NCI-H460 (cell line): ENCODE measurements around the gene ZMAT2. TPM values are rescaled to one million over a fixed set of nuclear protein-coding genes. Genes with fewer than 3 reads are reported as not detected.
"Not testable (repeated sequence)": the region's sequence is repeated elsewhere in the genome, so short reads cannot be mapped to it uniquely, and the experiment has no call there.

Source experiments
- DNase-seq: peaks from one replicate; pipeline ENCODE4 v3.0.0-alpha.2; 2016; ENCODE audit warnings: low read depth; ENCODE audit errors: extremely low read depth
- small RNA-seq, 2 experiments: library from RNA; depleted of rRNA; stranded (forward); fragments of <200 nt; gene quantifications; one replicate each; pipeline ENCODE3, GENCODE V24; 2014
- total RNA-seq: library from RNA; depleted of rRNA; stranded (reverse); fragments of >200 nt; shearing (Covaris generic); gene quantifications from 2 replicates; pipeline ENCODE4 v1.2.3, GENCODE V29; 2014; rRNA removed

ZMAT2 gene
- total RNA-seq, 1 experiment from 2014 or later = 60.1 TPM

DNA sequence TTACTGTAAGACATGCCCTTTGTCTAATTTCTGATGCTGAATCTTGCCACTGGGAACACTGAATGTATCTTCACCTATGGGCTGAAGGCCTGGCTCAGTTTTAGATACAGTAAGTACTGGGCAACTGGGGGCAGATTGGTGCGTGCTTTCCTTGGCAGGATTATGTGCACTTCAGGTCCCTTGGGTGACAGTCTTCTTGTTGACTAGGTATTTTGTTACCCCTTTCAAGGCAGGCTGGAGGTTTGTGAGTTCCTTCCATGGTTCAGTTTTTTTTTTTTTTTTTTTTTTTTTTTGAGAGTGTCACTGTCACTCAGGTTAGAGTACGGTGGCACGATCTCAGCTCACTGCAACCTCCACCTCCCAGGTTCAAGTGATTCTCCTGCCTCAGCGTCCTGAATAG is 7.6 kb downstream of the ZMAT2 start:
- no peak for DNase-seq

DNA sequence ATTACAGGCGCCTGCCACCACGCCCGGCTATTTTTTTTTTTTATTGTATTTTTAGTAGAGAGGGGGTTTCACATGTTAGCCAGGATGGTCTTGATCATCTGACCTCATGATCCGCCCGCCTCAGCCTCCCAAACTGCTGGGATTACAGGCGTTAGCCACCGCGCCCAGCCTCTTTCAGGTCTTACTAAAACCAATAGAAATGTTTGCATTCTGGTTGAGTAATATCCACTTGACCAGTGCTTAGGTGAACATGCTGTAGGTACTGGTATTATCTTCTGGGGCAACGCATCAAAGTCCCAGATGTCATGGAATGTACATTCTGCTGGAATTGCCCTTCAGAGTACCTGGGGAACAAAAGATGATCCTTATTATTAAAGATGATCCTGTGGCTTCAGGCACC is 8.5 kb downstream of the ZMAT2 start:
- DNase-seq = not testable (repeated sequence)

DNA sequence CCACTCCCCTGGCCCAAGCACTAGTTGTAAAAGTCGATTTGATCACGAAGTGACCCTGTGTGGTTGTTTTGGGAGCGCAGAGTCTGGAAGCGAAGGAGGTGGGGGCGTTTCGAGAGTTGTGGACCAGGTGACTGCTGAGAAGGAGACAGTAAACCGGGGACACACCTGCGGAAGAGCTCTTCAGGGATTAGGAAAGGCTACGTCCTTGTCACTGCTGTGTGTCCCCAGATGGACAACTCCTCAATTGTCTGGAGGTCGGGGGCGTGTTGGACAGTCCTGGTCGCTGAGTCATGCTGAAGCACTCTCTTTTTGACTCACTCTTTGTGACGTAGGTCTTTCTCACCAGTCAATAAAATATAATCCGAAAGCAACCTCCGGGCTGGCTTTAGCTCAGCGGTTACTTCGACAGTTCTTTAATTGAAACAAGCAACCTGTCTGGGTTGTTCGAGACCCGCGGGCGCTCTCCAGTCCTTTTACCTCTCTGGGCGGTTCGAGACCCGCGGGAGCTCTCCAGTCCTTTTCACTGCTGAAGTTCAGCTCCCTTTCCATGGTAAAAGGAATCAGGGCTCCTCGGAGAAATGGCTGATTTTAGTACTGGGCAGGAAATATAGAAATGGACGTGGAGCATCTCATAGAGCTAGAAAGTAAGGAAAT is 10.8 kb downstream of the ZMAT2 start:
- DNase-seq = peak; percentile 99

DNA sequence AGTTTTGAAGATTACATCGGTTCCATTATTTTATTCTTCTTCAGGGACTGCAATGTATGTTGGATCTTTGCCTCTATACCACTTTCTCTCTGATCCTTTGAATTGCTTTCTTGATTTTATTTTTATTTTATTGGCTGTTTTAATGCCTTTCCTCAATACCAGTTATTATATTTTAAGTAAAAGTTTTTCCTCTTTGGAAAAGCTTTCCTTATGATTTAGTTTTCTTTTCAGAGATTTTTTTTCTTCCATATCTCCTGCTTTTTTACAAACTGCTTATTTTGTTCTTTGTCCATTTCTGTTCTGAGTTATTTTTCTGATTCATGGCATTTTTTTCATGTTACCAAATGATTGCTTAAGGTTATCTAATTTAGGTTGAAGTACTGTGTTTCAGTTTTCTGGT is 11.5 kb downstream of the ZMAT2 start:
- DNase-seq = no peak

DNA sequence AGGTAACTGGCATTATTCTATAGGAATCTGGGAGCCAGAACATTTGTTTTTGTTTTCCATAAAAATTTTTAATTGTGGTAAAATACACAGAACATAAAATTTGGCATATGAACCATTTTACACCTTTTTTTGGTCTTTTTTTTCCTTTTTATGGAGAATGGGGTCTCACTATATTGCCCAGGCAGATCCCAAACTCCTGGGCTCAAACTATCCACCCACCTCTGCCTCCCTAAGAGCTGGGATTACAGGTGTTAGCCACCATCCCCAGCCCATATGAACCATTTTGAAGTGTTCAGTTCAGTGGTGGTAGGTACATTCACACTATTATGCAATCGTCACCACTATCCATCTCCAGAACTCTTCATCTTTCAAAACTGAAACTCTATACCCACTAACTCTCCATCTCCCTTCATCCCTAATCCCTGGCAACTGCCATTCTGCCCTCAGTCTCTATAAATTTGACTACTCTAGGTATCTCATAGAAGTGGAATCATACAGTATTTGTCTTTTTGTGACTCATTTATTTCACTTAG is 13.4 kb downstream of the ZMAT2 start:
- no peak for DNase-seq

DNA sequence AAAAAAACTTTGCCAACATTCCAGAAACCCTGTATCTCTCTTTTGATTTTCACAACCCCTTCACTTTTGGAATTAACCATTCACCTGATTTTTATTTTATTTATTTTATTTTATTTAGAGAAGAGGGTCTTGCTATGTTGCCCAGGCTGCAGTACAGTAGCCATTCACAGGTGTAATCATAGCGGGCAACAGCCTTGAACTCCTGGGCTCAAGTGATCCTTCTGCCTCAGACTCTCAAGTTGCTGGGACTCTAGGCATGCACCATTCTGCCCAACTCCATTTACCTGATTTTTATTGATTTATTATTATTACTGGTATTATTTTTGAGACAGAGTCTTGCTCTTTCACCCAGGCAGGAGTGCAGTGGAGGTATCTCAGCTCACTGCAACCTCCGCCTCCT is 16.0 kb downstream of the ZMAT2 start:
- not testable (repeated sequence) for DNase-seq

DNA sequence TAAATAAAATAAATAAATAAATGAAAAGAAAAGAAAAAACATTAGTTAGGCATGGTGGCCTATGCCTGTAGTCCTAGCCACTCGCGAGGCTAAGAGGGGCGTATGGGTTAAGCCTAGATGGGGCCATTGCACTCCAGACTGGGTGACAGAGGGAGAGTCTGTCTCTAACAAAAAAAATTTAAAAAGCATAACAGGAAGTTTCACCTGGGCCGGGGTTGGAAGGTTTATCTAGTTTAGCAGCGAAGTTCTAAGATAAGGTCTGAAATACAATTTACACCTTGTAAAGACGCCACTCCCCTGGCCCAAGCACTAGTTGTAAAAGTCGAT is 18.0 kb downstream of the ZMAT2 start:
- DNase-seq = no peak

DNA sequence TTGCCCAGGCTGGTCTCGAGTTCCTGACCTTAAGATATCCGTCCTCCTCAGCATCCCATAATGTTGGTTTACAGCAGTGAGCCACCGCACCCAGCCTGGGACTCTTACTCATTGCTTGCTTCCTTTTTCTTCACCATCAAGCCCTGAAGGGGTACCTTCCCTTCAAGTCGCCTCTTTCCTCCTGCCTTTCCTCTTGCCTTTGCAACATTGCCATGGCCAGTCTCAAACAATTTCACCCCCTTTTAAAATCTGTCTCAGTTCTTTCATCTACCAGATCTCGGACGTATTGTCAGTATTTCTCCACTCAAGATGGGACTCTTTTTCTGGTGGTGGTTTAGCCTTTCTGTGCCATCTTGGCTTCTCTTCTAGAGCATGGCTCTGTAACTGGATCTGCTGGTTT is 20.5 kb downstream of the ZMAT2 start:
- not testable (repeated sequence) for DNase-seq

DNA sequence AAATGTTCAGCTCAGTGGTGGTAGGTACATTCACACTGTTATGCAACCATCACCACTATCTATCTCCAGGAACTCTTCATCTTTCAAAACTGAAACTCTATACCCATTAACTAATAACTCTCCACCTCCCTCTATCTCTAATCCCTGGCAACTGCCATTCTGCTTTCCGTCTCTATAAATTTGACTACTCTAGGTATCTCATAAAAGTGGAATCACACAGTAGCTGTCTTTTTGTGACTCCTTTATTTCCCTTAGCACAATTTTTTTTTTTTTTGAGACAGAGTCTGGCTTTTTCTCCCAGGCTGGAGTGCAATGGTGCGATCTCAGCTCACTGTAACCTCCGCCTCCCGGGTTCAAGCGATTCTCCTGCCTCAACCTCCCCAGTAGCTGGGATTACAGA is 21.1 kb downstream of the ZMAT2 start:
- DNase-seq = not testable (repeated sequence)

DNA sequence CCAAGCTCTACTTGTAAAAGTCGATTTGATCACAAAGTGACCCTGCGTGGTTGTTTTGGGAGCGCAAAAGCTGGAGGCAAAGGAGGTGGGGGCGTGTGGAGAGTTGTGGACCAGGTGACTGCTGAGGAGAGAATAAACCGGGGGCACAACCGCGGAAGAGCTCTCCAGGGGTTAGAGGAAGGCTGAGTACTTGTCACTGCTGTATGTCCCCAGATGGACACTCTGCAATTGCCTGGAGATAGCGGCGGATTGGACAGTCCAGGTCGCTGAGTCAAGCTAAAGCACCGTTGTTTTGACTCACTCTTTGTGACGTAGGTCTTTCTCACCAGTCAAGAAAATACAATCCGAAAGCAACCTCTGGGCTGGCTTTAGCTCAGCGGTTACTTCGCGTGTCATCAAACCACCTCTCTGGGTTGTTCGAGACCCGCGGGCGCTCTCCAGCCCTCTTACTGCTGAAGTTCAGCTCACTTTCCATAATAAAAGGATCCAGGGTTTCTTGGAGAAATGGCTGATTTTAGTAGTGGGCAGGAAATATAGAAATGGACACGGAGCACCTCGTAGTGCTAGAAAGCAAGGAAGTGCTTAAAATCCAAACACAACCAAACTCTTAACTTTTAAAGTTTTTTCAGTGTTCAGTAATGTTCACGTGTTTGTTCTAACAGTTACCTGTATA is 25.7 kb downstream of the ZMAT2 start:
- peak; percentile 99 for DNase-seq

DNA sequence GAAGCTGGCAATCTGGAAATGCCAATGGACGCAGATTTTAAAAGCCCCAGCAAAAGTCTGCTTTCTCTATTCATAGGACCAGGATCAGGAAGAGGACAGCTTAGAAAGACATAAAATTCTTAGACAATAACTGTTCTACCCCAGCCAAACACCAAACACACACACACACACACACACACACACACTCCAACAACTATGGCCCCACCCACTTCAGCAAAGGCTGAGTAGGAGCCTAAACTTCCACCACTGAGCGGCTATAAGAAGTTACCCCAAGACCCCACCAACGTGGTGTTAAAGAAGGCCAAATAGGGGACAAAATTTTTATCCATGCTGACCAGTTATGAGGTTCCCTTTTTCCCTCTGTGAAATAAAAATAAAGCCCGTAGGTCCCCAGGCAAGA is 32.9 kb downstream of the ZMAT2 start:
- no peak for DNase-seq

DNA sequence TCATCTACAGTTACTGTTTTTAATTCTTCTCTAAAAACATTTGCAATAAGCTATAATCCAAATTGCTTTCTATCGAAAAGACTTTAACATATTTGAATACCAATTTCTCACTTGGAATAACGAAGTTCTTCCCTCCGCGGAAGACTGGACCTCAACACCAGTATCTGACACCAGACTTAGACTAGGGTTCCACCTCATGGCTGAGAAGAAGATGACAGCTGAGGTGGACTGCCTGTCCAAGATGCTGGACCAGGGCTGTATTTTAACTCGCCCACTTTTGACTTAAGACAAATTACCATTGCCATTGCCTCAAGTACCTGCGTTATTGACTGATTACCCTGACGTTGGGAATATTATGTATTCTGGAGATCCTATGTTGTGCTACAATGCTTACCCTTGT is 34.1 kb downstream of the ZMAT2 start:
- DNase-seq = no peak

DNA sequence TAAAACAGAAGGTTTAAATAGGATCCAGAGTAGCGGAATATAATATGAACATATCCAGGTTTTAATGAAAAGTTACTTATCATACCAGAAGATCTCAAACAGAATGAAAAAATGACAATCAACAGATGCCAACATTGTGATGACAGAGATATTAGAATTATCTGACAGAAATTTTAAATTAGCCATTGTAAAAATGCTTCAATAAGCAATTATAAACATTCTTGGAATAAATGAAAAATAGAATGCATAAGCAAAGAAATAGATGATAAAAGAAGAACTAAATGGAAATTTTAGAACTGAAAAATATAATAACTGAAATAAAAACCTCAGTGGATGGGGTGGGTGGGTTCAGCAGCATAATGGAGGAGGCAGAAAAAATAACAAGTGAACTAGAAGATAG is 37.2 kb downstream of the ZMAT2 start:
- DNase-seq = no peak

DNA sequence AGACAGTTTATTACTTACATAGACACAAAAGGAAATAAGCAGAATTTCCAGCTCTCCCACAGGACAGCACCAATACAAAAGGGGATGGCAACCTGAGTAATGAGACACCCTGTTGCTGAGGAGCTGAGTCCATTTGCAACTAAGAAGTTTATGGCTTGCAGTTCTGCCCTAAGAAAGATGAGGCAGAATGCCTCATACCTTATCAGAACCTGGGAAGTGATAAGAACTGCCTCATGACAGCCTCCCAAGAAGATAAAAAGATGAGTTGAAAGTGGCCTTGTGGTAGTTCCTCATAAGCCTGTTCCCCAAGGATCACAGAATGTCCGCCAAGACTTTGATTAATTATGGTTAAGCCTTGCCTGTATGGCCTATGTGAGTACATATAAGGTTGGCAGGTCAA is 41.7 kb downstream of the ZMAT2 start:
- DNase-seq = no peak

DNA sequence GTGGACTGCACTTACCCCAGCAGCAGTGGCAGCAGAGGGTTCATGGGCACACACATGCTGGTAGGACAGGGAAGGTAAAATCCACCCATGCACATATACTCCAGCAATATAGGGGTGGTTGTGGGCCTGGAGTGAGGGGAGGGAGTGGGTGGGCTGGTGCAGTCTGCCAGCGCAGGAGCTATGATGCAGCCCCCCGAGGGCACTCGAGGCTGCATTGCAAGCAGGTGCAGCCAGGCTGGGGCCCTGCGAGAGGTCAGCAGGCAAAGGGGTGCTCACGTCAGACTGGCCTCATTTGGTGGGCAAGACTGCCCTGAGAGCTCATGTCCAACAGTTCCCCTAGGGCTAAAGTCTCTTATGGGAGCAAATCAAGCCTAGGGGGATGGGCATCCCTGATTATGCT is 53.3 kb downstream of the ZMAT2 start:
- DNase-seq = no peak

Small RNA genes within 50 kb of the gene (small RNA-seq; reads per million reads assigned to genes)
- gene VTRNA1-1 (6.5 to 249 reads per million in 2 experiments), gene VTRNA1-2 (2.5 to 84.0 reads per million in 2 experiments), gene VTRNA1-3 (0.85 to 26.8 reads per million in 2 experiments)

Other genes starting within 250 kb of the ZMAT2 start
- gene EIF4EBP3, start 152.8 kb upstream of the ZMAT2 start, total RNA-seq = 1.4 and 1.7 TPM in 2 replicates
- 77.8 and 92.2 TPM in 2 replicates for gene SRA1, start 143.0 kb upstream of the ZMAT2 start, total RNA-seq
- gene APBB3, start 135.8 kb upstream of the ZMAT2 start, total RNA-seq = 9.8 and 12.6 TPM in 2 replicates
- 39.1 and 42.2 TPM in 2 replicates for gene SLC35A4, start 135.6 kb upstream of the ZMAT2 start, total RNA-seq
- 2.6 and 2.7 TPM in 2 replicates for gene CD14, start 67.3 kb upstream of the ZMAT2 start, total RNA-seq
- gene TMCO6, start 61.0 kb upstream of the ZMAT2 start, total RNA-seq = 9.5 and 13.8 TPM in 2 replicates
- gene NDUFA2, start 52.8 kb upstream of the ZMAT2 start, total RNA-seq = 64.3 and 78.9 TPM in 2 replicates
- gene IK, start 52.6 kb upstream of the ZMAT2 start, total RNA-seq = 114 and 121 TPM in 2 replicates
- 22.9 and 25.1 TPM in 2 replicates for gene WDR55, start 35.5 kb upstream of the ZMAT2 start, total RNA-seq
- gene DND1, start 26.9 kb upstream of the ZMAT2 start, total RNA-seq = 0.75 and 0.77 TPM in 2 replicates
- 80.8 and 85.3 TPM in 2 replicates for gene HARS1, start 9.1 kb upstream of the ZMAT2 start, total RNA-seq
- 34.8 and 39.1 TPM in 2 replicates for gene HARS2, start 9.0 kb upstream of the ZMAT2 start, total RNA-seq
- 0.07 and 0.12 TPM in 2 replicates for gene PCDHA1, start 85.7 kb downstream of the ZMAT2 start, total RNA-seq
- gene PCDHA2, start 94.4 kb downstream of the ZMAT2 start, total RNA-seq = not detected in 2 replicates
- not detected in 2 replicates for gene PCDHA3, start 100.6 kb downstream of the ZMAT2 start, total RNA-seq
- 0.09 TPM in 1 of 2 replicates, not detected in the other for gene PCDHA4, start 106.6 kb downstream of the ZMAT2 start, total RNA-seq
- gene PCDHA5, start 121.2 kb downstream of the ZMAT2 start, total RNA-seq = not detected in 2 replicates
- not detected in 2 replicates for gene PCDHA6, start 127.5 kb downstream of the ZMAT2 start, total RNA-seq
- gene PCDHA7, start 133.8 kb downstream of the ZMAT2 start, total RNA-seq = 0.15 TPM in 1 of 2 replicates, not detected in the other
- 0.05 TPM in 1 of 2 replicates, not detected in the other for gene PCDHA8, start 140.7 kb downstream of the ZMAT2 start, total RNA-seq
- 0.02 TPM in 1 of 2 replicates, not detected in the other for gene PCDHA9, start 147.9 kb downstream of the ZMAT2 start, total RNA-seq
- gene PCDHA10, start 155.4 kb downstream of the ZMAT2 start, total RNA-seq = 0.03 and 0.05 TPM in 2 replicates
- not detected in 2 replicates for gene PCDHA11, start 168.5 kb downstream of the ZMAT2 start, total RNA-seq
- 4.4 and 5.6 TPM in 2 replicates for gene PCDHA12, start 174.9 kb downstream of the ZMAT2 start, total RNA-seq
- gene PCDHA13, start 181.7 kb downstream of the ZMAT2 start, total RNA-seq = 1.2 and 1.3 TPM in 2 replicates
- 0.92 and 1.1 TPM in 2 replicates for gene PCDHAC1, start 225.9 kb downstream of the ZMAT2 start, total RNA-seq